NCI-H1105 treated with DMSO at 0.1 percent for 48 hours (cell line): ENCODE measurements around the gene FBXO36.
A peak's percentile ranks its signal among the peaks of the same experiment; 100 is the strongest.

ENCODE experiments used
- DNase-seq: peaks from one replicate; lab custom pipeline; 2025; lab: John Stamatoyannopoulos, UW

FBXO36 gene

DNA sequence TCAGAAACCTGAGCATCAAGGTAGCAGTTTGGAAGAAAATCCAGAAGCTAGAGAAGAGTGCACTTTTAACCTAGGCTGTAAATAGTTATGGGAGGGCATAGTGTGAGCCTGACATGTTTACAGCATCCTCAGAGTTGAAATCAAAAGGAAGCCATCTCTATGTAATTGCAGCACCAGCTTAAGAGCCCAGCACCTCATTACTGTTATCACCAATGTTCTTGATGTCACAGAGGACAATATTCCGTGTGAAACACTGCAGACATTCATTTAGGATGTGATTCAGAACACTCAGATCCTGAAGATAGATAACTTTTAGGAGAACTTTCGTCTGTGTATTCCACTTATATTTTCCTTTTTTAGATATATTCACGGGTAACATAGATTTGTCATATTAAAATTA, 48.1 kb downstream of the FBXO36 start:
- no peak for DNase-seq

DNA sequence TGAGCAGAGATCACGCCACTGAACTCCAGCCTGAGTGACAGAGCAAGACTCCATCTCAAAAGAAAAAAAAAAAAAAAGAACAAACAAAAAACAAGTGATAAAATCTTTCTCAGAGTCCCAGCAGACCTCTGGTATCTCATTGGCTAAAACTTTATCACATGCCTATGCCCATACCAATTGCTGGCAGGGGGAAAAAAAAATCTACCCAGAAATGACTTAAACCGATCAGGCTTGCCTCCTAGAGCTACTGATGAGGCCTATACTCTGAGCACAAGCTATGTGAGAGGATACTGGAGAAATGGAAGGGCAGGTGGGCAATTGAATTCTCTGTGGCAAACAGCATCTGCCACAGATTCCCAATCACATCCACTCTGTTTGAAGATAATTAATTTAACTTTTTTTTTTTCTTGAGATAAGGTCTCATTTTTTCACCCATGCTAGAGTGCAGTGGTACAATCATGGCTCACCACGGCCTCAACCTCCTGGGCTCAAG, 49.0 kb downstream of the FBXO36 start:
- no peak for DNase-seq

DNA sequence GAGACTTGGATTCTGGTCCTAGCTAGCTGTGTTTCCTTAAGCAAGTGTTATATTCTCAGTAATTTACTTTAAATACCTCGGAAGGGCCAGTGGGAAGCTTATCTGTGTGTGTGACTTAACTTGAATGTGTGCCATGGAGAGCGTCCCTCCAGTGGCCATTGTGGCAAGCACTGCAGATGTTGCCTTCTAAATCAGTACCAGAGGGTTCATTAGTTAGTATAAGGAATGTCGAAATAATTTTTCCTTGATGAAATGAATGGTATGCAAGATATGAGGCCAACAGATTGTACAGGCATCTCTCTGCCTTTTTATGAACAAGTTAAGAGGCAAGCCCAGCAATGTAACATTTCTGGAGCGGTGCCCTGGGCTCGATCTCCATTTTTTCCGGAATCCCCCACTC, 52.0 kb downstream of the FBXO36 start:
- DNase-seq = no peak

DNA sequence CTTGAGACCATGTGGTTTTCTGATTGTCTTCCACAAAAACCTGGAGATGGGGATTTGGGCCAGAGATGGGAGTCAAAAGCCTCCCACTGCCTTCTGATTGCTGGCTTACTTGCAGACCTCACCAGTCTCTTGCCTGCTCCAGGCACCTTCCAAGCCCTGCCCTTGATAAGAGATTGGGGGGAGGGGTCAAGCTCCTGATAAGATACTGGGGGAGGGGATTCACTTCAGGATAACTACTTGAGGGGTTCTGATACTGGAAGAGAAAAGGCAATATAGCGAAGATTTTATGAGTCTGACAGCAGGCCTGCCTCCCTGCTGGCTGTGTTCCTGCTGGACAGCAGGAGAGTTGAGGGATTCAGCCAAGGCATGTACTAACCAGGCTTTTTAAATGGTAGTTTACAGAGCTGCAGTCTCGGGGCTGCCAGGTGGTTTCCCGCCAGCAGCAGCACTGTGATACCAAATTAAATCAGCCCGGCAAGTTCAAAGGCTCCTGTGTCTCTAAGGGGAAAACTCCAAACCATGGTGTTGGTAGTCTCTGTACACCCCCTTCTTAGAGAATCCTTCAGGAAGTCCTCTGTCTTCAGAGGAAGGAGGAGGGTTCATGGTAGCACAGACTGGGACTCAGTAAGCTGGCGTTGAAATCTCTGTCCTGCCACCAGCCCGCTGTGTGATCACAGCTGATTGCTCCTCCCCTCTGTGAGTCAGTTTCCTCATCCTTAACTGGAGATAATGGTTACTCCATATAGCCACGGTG, 58.3 kb downstream of the FBXO36 start:
- DNase-seq = no peak

DNA sequence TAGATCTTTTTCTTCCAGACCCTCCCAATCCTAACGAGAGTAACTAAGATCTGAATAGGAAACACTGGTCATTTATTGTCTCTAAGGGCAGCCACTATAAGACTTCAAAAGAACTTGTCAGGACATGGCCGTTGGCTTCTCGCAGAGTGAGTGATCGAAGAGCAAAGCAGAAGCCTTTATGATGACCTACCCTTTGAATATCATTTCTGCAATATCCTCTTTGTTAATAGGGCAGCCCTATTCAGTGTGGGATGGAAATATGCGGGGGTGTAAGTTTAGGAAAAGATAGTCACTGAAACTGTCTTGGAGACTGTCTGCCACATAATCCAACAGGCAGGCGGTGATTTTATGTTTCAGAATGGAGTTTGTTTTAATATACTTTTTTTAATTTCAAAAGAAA, 70.9 kb downstream of the FBXO36 start:
- no peak for DNase-seq

DNA sequence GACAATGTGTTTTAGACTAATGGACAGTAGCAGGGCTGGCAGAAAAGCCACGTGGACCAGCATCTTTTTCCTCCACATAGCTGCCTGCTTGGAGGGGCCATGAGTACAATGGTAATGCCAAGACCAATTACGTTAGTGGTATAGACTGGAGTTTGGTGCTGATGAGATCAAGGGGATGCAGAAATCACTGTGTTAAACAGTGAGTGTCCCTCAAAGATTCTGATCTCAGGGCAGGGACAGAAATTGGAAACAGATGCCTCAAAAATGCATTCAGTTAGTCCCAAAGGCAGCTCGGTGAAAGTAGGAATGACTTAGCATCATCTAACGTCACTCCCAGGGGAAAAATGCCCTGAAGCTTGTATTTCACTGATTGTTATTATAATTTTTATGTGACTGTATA, 74.0 kb downstream of the FBXO36 start:
- DNase-seq = no peak

DNA sequence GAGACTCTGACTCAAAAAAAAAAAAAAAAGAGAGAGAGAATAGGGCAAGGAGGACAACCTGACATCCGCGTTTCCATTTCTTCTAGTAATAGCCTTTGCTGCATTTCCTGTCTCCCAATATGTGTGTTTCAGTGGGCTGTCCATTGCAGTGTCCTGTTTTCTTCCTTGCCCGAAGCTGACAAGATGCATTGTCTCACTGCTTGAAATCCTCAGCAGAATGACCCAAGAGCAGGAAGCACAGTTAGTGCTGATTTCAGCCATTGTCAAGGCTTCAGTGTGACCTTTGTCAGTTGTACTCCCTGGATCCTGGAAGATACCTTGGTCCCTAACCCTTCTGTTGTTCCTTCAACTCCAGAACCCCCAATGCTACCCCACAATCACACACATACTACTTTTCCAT, 75.3 kb downstream of the FBXO36 start:
- no peak for DNase-seq

DNA sequence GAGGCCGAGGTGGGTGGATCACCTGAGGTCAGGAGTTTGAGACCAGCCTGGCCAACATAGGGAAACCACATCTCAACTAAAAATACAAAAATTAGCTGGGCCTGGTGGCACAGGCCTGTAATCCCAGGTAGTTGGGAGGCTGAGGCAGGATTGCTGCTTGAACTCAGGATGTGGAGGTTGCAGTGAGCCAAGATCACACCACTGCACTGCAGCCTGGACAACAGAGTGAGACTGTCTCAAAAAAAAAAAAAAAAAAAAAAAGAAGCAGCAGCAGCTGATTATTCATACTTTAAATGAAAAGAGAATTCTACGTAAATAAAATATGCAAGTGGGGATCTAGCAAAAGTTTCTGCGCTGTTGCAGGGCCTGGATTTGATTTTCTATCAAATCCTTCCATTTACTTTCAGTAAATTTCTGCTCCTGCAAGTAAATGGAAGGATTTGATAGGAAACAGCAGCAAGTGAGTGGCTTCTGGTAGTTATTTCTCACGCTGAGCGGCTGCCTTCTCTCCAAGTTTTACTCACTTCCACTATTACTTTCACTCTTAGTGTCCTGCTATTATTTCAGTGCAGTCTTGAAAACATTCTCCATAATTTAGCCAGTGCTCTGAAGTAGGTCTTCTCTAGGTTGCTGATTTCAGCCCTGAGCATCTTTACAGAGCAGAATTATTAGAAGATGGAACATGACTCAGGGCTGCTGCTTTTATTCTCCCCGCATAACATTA, 78.0 kb downstream of the FBXO36 start:
- no peak for DNase-seq

DNA sequence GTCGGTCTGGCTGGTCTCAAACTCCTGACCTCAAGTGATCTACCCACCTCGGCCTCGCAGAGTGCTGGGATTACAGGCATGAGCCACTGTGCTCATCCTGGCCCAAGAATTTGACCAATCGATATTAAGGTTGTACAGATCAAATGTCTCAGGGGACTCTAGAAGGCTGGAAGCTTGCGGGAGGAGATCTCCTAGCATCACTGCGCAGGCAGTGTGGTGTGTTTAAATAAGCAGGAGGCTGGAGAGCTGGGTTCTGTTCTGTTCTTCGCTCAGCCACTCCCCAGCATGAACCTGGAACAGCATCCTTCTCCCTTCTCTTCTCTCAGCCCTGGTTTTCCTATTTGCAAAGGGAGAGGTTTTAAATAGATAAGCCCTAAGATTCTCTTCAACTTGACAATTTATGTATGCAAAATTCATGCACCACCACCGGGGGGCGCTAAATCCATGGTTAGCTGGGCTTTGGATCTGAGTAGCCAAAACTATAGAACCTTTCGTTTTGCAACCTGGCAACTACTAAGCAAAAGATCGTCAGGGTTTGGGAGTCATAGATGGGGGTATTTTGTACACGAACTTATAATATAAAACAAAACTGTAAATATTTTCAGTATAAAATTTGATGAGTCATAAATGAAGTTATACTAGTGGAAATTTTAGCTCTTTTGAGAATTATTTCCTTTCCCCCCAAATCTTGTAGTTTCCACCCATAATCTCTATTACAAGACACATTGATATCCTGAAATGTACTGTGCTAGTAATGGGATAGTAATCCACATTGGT, 85.8 kb downstream of the FBXO36 start:
- DNase-seq = peak; percentile 31

DNA sequence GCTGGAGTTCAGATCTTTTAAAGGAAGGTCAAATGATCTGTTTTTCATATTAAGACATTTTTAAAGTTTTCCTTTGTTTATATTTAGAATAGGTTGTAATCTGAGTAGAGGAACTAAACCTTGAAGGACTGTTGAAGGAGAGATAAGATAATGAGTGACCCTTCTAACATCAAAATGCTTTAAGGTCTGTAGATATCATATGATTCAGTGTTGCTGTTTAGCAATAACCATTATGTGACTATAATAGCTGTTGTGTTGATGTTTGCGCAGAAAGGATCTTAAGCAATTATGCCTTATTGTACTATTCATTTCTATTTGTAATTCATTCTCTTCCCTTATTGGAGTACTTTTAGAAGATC, 86.4 kb downstream of the FBXO36 start:
- no peak for DNase-seq

DNA sequence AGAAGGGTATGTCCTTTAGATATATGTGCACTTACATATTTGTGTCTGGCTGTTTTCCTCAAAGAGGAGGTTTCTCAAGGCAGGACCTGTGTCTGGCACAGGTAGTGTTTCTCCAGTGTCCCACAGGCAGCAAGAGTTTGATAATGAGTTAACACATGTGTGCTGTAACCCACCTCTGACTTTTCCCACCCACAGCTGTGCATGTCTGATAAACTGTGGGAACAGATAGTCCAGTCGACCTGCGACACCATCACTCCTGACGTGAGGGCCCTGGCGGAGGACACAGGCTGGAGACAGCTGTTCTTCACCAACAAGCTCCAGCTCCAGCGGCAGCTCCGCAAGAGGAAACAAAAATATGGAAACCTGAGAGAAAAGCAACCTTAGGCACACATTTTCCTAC, 88.2 kb downstream of the FBXO36 start:
- DNase-seq = no peak

DNA sequence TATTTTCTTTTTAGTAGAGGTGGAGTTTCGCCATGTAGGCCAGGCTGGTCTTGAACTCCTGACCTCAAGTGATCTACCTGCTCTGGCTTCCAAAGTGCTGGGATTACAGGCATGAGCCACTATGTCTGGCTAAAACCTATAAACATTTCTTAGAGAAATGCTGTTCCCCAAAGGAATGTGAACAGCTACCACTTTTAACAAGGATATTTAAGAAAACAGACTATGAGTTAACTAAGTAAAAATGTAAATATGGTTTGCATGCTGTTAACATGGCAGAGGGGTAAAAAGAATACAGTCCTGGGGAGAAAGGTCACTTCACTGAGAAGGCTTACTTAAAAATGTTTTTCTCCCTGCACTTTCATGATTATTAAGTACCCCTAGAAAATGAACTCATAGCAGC, 89.3 kb downstream of the FBXO36 start:
- no peak for DNase-seq

DNA sequence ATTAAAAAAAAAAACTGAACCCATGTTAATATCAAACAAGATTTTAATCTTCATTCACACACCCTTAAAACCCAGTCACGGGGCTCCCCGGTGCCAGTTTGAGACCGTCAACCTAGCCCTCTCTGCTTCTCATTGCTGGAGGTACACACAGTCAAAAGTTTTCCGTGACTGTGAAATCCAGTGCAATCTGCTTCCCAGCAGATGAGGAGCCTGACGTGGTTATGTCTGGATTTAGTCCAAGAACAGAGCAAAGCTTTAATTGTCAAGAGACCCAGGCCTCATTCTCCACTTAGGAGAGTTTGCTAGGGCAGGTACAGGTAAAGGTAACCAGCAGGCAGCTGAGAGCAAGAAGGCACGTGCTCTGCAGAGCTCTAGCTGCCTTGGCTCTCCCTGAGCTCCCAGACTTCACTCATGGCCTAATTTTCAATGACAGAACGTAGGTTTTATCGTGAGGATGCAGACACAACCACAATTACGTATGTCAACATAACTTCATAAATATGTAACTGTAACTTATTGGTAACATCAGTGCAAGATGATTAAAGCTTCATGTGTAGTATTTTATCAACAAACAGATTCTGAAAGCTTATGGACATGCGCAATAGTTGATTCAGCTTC, 90.1 kb downstream of the FBXO36 start:
- DNase-seq = peak; percentile 15

DNA sequence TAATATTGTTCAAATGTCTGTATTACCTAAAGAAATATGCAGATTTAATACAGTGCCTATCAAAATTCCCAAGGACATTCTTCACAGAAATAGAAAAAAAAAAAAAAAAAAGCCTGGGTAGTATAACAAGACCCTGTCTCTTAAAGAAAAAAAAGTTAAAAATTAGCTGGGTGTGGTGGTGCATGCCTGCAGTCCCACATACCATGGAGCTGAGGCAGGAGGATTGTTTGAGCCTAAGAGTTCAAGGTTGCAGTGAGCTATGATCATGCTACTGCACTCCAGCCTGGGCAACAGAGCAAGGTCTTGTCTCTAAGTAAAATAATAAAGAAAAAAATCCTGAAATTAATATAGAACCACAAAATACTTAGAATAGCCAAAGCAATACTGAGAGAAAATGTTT, 94.5 kb downstream of the FBXO36 start:
- DNase-seq = no peak

DNA sequence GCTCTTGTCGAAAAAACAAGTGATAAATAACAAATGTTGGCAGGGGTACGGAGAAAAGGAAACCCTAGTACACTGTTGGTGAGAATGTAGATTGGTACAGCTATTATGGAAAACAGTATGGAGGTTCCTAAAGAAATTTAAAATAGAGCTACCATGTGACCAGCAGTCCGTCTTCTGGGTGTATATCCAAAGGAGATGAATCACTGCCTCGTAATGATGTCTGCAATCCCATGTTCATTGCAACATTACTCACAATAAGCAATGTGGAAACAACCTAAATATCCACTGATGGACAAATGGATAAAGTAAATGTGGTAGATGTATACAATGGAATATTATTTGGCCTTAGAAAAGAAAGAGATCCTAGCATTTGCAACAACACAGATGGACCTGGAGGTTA, 95.8 kb downstream of the FBXO36 start:
- no peak for DNase-seq

DNA sequence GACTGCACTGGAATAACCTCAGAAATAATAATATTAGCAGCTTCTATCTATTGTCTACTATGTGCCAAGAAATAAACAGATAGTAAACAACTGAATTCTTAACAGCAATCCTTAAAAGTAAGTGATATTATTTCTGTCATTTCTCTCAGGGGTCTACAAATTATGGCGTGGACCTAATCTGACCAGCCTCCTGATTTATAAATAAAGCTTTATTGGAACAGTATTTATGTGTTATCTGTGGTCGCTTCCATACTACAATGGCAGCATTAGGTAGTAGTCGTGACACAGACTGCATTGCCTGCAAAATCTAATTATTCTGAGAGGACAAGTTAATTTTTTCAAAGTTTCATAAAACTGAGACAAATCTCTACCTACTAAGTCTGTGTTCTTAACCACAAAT, 97.4 kb downstream of the FBXO36 start:
- no peak for DNase-seq

DNA sequence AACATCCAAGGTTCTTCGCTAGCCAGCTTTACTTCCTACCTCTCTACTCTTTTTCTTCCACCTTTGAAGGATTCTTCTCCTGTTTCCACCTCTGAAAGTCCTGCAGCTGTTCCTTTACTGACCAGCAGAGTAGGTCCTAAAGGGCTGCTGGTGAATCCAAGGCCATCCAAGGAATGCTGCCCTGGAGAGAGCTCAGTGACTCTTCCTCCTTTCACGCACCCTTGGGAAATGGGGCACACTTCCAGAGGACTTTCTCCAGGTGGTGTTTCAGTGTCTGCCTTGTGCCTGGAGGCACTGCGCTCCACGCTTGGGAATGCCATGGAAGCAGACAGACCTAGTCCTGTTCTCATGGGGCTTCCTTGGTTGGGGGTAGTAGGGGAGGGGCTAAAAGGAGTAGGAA, 101.0 kb downstream of the FBXO36 start:
- DNase-seq = no peak

DNA sequence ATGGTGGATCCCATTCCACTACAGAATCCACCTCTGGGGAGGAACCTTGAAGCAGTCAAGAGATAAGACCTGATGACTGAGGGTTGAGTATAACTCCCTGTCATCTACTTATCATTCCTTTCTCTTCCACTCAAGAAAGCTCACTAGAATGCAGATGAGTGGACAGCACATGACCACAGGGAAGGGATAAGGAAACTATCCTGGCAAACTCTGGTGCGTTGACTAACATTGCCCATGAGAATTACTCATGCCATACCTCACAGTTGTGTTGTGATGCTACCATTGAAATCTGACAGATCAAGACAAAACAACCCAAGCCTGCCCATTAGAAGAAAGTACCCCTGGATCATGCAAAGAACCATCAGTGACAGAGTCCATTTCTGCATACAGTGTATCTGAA, 119.9 kb downstream of the FBXO36 start:
- no peak for DNase-seq

DNA sequence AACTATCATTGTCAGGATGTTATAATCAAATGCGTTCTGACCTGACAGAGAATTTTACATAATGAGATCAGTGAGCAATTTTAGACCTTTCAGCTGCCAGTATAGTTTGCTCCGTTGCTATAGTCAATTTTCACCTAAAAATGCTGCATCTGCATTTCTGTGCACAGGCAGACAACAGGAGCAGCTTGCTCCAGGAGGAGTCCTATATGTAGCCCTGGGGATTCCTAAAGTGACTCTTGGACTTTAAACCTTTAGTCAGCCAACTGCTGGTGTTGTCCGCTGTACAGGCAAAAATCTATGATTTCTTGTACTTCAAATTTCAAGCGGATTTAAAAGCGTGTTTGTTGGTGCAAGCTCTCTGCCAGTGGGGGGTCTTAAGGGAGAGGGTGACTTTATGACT, 120.7 kb downstream of the FBXO36 start:
- DNase-seq = no peak

DNA sequence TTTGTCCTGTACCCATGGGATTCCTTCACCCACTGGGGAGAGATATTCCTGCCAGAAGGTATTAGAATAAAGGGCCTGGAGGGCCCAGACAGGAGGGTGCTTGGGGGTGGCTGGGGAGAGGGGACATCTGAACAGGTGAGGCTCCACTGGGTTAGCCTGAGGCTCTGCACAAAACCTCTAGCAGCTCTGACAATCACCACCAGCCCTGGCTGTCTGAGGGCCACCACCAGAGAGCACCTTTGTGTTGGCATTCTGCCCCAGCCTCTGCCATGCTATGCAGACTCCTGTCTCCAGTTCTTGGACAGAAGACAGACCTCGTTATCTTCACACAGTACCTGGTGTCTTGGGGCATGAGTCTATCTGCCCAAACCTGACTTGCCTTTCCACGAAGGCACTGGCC, 121.2 kb downstream of the FBXO36 start:
- no peak for DNase-seq

DNA sequence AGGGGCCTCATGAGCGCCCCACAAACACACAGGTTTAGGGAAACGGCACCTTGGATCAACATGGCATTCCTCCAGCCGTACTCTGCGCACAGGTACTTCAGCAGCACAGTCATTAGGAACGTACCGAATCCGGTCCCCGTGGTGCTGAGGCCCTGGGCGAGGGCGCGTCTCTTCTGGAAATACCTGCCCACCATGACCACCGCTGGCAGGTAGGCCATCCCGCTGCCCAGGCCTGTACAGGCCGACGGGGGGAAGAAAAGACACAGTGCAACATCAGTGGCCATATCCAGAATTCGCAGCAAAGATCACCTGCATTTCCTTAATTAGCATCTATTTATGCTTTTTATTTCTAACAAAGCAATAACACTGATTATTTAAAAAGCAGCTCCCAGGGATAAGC, 124.2 kb downstream of the FBXO36 start:
- DNase-seq = no peak

DNA sequence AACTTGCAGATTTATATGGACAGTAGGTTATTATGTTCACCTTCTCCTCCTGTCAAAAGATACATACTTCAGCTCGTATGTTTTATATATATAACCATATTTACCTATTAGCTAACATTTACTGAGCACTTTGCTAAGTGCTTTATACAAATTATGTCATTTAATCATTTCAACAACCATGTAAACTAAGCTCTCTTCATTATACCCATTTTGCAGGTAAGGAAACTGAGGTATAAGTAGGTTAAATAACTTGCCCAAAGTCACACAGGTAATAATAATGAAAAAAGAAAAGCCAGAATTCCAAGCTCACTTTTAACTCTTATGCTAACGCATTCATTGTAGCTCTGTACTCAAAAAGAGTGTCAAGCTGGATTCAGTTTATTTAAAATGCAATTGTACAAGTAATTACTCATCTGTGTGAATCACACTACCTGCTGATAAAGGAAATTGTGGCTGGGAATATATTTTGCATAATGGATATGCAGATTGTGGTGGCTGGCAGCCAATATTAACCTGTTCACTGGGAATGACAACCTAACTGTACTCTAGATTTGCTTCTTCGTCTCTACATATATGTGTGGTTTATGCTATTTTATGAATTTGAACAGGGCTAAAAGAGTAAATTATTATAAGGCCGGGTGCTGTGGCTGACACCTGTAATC, 125.8 kb downstream of the FBXO36 start:
- no peak for DNase-seq
